ENCODE data around the gene RAB20.

The RAB20 gene

GRCh38 chr13:110524541-110525257 lies 36.8 kb downstream of the RAB20 start:
- peaks cover 13% of the 10 kb centered on the region; the same call in 1 of the 2 replicates for H3K27me3 ChIP-seq (ENCODE audit: insufficient read depth, low read length)
- H3K4me1 ChIP-seq (ENCODE audit: insufficient read depth, low read length, severe bottlenecking), result no peaks in the 10 kb centered on the region
- no peaks in the 10 kb centered on the region for H3K79me2 ChIP-seq (ENCODE audit: insufficient read depth, low read length)
- H3F3A ChIP-seq (ENCODE audit: insufficient read depth, low read length), result no peaks in the 10 kb centered on the region
- no peaks in the 10 kb centered on the region for H4K20me1 ChIP-seq (ENCODE audit: insufficient read depth, low read length)
- H3K4me2 ChIP-seq (ENCODE audit: low read length), result no peak overlapping the region
- no peak overlapping the region for H3K27ac ChIP-seq (ENCODE audit: low read depth, low read length, poor library complexity, severe bottlenecking)
- H3K9me3 ChIP-seq (ENCODE audit: low read length), result no peaks in the 10 kb centered on the region
- no peak overlapping the region for H3K9ac ChIP-seq (ENCODE audit: low read length)
- no peak overlapping the region for H3K4me3 ChIP-seq (ENCODE audit: low read depth, low read length, poor library complexity, severe bottlenecking)
- no peaks in the 10 kb centered on the region for H3K9me2 ChIP-seq (ENCODE audit: low read depth, low read length)
- TF ChIP-seq EZH2 (IDR thresholded peaks at IDR 0.05; ENCODE audit: borderline replicate concordance, low read length) (no peak), CTCF (IDR thresholded peaks at IDR 0.05; ENCODE audit: low read length) (no peak)
- H2AFZ ChIP-seq (ENCODE audit: low read length), result no peak overlapping the region
- H3K36me3 ChIP-seq (ENCODE audit: insufficient read depth, low read length), result no peaks in the 10 kb centered on the region; the same call in 1 of the 2 replicates

- TF ChIP-seq EZH2 (IDR thresholded peaks at IDR 0.05; ENCODE audit: borderline replicate concordance, low read length) (no peak), CTCF (IDR thresholded peaks at IDR 0.05; ENCODE audit: low read length) (no peak)
- H3K4me1 ChIP-seq (ENCODE audit: insufficient read depth, low read length, severe bottlenecking), result no peaks in the 10 kb centered on the region
- H3K4me3 ChIP-seq (ENCODE audit: low read depth, low read length, poor library complexity, severe bottlenecking), result no peak overlapping the region
- H3K27me3 ChIP-seq (ENCODE audit: insufficient read depth, low read length), result peaks cover 8% of the 10 kb centered on the region; the same call in 1 of the 2 replicates
- no peaks in the 10 kb centered on the region for H3F3A ChIP-seq (ENCODE audit: insufficient read depth, low read length)
- H3K9me3 ChIP-seq (ENCODE audit: low read length), result no peaks in the 10 kb centered on the region
- no peak overlapping the region for H3K4me2 ChIP-seq (ENCODE audit: low read length)
- no peak overlapping the region for H2AFZ ChIP-seq (ENCODE audit: low read length)
- H3K9me2 ChIP-seq (ENCODE audit: low read depth, low read length), result no peaks in the 10 kb centered on the region
- no peak overlapping the region for H3K9ac ChIP-seq (ENCODE audit: low read length)
- H3K27ac ChIP-seq (ENCODE audit: low read depth, low read length, poor library complexity, severe bottlenecking), result no peak overlapping the region
- no peaks in the 10 kb centered on the region for H3K79me2 ChIP-seq (ENCODE audit: insufficient read depth, low read length)
- no peaks in the 10 kb centered on the region for H4K20me1 ChIP-seq (ENCODE audit: insufficient read depth, low read length)
- no peaks in the 10 kb centered on the region; the same call in 1 of the 2 replicates for H3K36me3 ChIP-seq (ENCODE audit: insufficient read depth, low read length)
Measured at GRCh38 chr13:110523838-110524540, 37.5 kb downstream of the RAB20 start.

GRCh38 chr13:110523180-110523579 lies 38.3 kb downstream of the RAB20 start:
- H3K4me2 ChIP-seq (ENCODE audit: low read length), result no peak overlapping the region
- H3K27me3 ChIP-seq (ENCODE audit: insufficient read depth, low read length), result peaks cover 5% of the 10 kb centered on the region; the same call in 1 of the 2 replicates
- H3K36me3 ChIP-seq (ENCODE audit: insufficient read depth, low read length), result no peaks in the 10 kb centered on the region
- H3K9me3 ChIP-seq (ENCODE audit: low read length), result no peaks in the 10 kb centered on the region
- H3F3A ChIP-seq (ENCODE audit: insufficient read depth, low read length), result no peaks in the 10 kb centered on the region
- H3K27ac ChIP-seq (ENCODE audit: low read depth, low read length, poor library complexity, severe bottlenecking), result no peak overlapping the region
- no peaks in the 10 kb centered on the region for H3K9me2 ChIP-seq (ENCODE audit: low read depth, low read length)
- H2AFZ ChIP-seq (ENCODE audit: low read length), result no peak overlapping the region
- no peaks in the 10 kb centered on the region for H4K20me1 ChIP-seq (ENCODE audit: insufficient read depth, low read length)
- no peaks in the 10 kb centered on the region for H3K4me1 ChIP-seq (ENCODE audit: insufficient read depth, low read length, severe bottlenecking)
- no peak overlapping the region for H3K9ac ChIP-seq (ENCODE audit: low read length)
- H3K4me3 ChIP-seq (ENCODE audit: low read depth, low read length, poor library complexity, severe bottlenecking), result no peak overlapping the region
- TF ChIP-seq CTCF (IDR thresholded peaks at IDR 0.05; ENCODE audit: low read length) (no peak), EZH2 (IDR thresholded peaks at IDR 0.05; ENCODE audit: borderline replicate concordance, low read length) (no peak)
- no peaks in the 10 kb centered on the region for H3K79me2 ChIP-seq (ENCODE audit: insufficient read depth, low read length)
